GM18517 (cell line): Measurements from ENCODE around the gene CLCN7.

Experiments
- ATAC-seq: cut with Tn5 transposase; IDR thresholded peaks from one replicate; pipeline ENCODE4 v1.9.1; 2021; ENCODE audit warnings: mild to moderate bottlenecking, moderate library complexity; ENCODE audit not compliant: unreplicated experiment

The CLCN7 gene

GRCh38 chr16:1502092-1503004 is 27.5 kb upstream of the CLCN7 start:
- ATAC-seq = no peak

GRCh38 chr16:1501630-1502029 is 26.8 kb upstream of the CLCN7 start:
- no peak for ATAC-seq

- ATAC-seq = no peak
Measured at GRCh38 chr16:1500465-1501150, 25.8 kb upstream of the CLCN7 start.

- no peak for ATAC-seq
Measured at GRCh38 chr16:1499756-1500464, 25.1 kb upstream of the CLCN7 start.

GRCh38 chr16:1498899-1499676 is 24.3 kb upstream of the CLCN7 start:
- ATAC-seq = no peak

GRCh38 chr16:1497014-1497598 is 22.3 kb upstream of the CLCN7 start:
- ATAC-seq = no peak

- no peak for ATAC-seq
Measured at GRCh38 chr16:1496464-1496863, 21.6 kb upstream of the CLCN7 start.

- no peak for ATAC-seq
Measured at GRCh38 chr16:1495889-1496262, 21.0 kb upstream of the CLCN7 start.

GRCh38 chr16:1495211-1495888 is 20.5 kb upstream of the CLCN7 start:
- no peak for ATAC-seq

- no peak for ATAC-seq
Measured at GRCh38 chr16:1494711-1495110, 19.9 kb upstream of the CLCN7 start.

GRCh38 chr16:1494129-1494640 is 19.4 kb upstream of the CLCN7 start:
- ATAC-seq = no peak

- no peak for ATAC-seq
Measured at GRCh38 chr16:1493746-1494094, 18.9 kb upstream of the CLCN7 start.

- no peak for ATAC-seq
Measured at GRCh38 chr16:1492923-1493745, 18.3 kb upstream of the CLCN7 start, which contains the start of gene TELO2. Gene TELO2 (plus strand): TSS chr16:1493360. CDS start chr16:1494282, 922 bp downstream.

GRCh38 chr16:1492082-1492922 is 17.5 kb upstream of the CLCN7 start:
- no peak for ATAC-seq

GRCh38 chr16:1491327-1491726 is 16.5 kb upstream of the CLCN7 start:
- no peak for ATAC-seq

GRCh38 chr16:1489077-1489476 is 14.2 kb upstream of the CLCN7 start:
- ATAC-seq = no peak

- no peak for ATAC-seq
Measured at GRCh38 chr16:1488619-1489018, 13.8 kb upstream of the CLCN7 start, which contains the start of gene PTX4. Gene PTX4 (minus strand): TSS chr16:1488944. CDS start chr16:1488909, 35 bp downstream.
